GM12892 (cell line): ENCODE measurements around the gene SF3B4.
"Not testable (repeated sequence)": the region's sequence is repeated elsewhere in the genome, so short reads cannot be mapped to it uniquely, and the experiment has no call there.

Experiments used
- DNase-seq: peaks from one replicate; pipeline ENCODE4 v3.0.0; 2011; ENCODE audit not compliant: insufficient read length
- FAIRE-seq: peaks from 2 replicates; lab custom pipeline; 2011; peaks lifted over from hg19 to GRCh38; lab: Jason Lieb, UNC
- POLR2A ChIP-seq: IDR thresholded peaks from 2 replicates; pipeline ENCODE4 v1.6.1; 2011; ENCODE audit warnings: low read depth, low read length, control low read depth
- POLR2AphosphoS5 ChIP-seq: IDR thresholded peaks from 2 replicates; pipeline ENCODE4 v1.6.1; 2011; ENCODE audit warnings: low read depth, low read length, control low read depth
- TAF1 ChIP-seq: IDR thresholded peaks from 2 replicates; pipeline ENCODE4 v1.6.1; 2011; ENCODE audit warnings: low read depth, mild to moderate bottlenecking, control low read depth, low read length, borderline replicate concordance

The SF3B4 gene

DNA sequence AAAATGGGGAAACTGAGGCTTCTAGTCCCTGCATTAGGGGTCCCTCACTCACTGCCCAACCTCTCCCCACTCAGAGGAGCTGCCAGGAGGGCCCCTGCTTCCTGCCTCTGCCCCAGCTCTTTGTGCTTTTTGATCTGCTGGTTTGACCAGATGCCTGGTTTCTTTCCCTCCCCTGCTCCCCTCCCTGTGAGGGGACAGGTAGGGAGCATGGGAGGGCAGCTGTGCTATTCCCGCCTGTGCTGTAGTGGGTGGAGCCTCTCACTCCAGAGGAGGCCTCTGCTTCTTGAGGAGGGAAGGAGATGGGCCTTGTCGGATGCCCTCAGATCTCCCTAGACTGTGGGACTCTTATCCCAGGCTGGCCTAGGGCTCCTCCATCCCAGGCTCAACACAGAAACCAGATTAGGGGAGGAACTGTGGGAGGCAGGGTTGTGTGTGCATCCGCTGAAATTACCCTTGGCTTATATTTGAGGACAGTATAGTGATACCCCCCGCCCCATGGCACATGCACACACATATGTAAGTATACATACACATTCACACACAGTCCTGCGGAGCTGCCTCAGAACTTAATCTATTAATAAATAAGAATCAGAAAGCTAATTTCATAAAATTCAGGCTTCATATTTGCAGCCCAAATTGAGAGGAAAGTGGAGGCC lies 23.6 kb downstream of the SF3B4 start:
- FAIRE-seq, result no peak
- DNase-seq, result no peak
- TF ChIP-seq TAF1, result no peak
- TF ChIP-seq POLR2A, result no peak
- no peak for TF ChIP-seq POLR2AphosphoS5

DNA sequence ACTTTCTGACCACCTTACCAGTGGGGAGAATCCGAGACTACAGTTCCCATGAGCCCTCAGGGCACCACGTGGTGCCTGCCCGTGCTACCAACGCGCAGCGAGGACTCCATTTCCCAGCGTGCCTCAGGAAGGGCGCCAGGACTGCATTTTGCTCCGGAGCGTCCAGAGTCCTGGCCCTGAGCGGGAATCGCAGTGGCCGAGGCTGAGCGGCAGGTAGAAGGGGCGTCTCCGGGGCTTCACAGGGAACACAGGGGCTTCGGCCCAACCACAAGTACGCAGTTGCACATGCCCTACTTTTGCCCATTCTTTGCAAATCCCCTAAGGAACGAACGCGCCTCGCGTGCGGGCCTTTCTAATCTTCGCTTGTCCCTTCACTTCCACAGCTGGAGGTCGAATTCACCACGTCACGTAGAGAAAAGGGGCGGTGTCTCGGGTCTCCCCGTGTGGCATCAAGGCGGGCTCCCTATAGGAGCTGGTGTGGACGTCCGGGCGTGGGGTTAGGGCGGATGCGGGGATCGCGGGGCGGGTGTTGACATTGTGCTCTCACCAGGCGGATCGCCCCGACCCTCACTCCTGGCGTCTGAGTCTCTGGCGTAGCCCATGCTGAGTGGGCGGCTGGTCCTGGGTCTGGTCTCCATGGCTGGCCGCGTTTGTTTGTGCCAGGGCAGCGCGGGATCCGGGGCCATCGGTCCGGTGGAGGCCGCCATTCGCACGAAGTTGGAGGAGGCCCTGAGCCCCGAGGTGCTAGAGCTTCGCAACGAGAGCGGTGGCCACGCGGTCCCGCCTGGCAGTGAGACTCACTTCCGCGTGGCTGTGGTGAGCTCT lies 27.9 kb downstream of the SF3B4 start, which contains the start of gene BOLA1:
Gene BOLA1 (plus strand): TSS at position 109 of the 825 bp plus-strand sequence. CDS start 492 bp downstream, at position 601.
- peak; percentile 97 for DNase-seq
- FAIRE-seq, result peak; percentile 99
- no peak for TF ChIP-seq TAF1
- TF ChIP-seq POLR2A, result peak; percentile 54; the same call in 1 of the 2 replicates
- TF ChIP-seq POLR2AphosphoS5, result peak; percentile 65; the same call in 1 of the 2 replicates

DNA sequence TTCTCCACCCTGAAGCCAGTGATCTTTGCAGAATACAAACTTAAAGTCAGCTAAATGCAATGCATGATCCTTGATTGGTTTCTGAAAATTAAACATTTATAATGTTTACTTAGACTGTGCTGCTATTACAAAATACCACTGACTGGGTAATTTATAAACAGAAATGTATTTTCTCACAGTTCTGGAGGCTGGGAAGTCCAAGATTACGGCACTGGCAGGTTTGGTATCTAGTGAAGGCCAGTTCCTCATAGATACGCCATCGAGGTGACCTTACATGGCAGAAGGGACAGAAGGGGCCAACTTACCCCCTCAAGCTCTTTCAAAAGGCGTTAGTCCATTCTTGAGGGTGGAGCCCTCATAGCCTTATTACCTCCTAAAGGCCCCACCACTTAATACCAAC lies 31.0 kb downstream of the SF3B4 start:
- no peak for TF ChIP-seq POLR2AphosphoS5
- no peak for TF ChIP-seq TAF1
- TF ChIP-seq POLR2A, result no peak
- no peak for FAIRE-seq

DNA sequence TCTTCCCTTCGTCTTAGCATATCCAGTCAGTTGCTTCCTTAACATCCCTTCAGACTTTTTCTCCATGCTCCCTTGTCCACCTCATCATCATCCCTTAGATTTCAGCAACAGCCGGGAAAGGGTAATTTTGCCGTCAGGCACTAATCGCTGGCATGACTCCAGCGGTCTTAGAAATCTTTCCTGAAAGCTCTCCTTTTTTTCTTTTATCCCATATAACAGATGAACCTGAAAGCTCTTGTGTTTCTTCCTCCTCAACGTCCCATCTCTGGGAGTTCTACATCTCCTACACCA lies 38.7 kb downstream of the SF3B4 start:
- TF ChIP-seq POLR2AphosphoS5 (no peak), TAF1 (no peak), POLR2A (no peak)
- FAIRE-seq, result no peak

More for the DNA sequence above, 31.0 kb downstream of the SF3B4 start:
- no peak for DNase-seq

DNA sequence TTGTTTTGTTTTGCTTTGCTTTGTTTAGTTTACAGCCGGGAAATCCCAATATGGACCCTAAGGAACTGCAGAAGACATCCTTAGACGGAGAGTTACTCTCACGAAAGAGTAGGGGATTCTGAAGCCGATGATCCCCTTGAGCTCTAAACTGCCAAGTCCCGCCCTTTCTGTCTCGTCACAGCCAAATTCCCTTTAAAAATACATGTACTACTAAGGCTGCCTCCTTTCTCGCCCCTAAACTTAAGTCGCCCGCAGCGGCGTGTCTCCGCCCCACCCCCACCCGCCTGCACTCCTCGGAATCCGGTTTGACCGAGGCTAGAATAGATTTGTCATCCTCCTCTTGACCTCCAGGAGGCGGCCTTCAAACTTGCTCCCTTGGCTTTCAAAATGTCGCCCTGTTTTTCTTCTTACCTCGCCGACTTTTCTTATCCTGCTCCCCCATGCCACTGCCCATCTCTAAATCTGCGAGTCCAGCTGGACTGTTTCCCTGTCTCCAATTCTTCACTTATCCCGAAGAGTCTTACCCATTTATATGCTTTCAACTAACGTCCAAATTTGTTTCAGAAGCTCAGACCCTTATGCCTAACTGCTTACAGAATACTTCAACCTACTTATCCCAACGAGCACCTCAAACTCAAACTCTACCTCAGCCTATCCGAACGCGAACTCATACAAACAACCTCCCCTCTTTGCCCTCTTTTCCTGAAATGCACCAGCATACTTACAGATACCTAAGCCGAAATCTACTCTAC lies 39.2 kb downstream of the SF3B4 start:
- DNase-seq (peak; percentile 51), FAIRE-seq (peak; percentile 44)
- TF ChIP-seq POLR2A (peak; percentile 75), POLR2AphosphoS5 (peak; percentile 69; the same call in 1 of the 2 replicates), TAF1 (0 out of 2 replicates have a peak, but pooled peaks have one; percentile 10)

More for the DNA sequence above, 38.7 kb downstream of the SF3B4 start:
- no peak for DNase-seq

DNA sequence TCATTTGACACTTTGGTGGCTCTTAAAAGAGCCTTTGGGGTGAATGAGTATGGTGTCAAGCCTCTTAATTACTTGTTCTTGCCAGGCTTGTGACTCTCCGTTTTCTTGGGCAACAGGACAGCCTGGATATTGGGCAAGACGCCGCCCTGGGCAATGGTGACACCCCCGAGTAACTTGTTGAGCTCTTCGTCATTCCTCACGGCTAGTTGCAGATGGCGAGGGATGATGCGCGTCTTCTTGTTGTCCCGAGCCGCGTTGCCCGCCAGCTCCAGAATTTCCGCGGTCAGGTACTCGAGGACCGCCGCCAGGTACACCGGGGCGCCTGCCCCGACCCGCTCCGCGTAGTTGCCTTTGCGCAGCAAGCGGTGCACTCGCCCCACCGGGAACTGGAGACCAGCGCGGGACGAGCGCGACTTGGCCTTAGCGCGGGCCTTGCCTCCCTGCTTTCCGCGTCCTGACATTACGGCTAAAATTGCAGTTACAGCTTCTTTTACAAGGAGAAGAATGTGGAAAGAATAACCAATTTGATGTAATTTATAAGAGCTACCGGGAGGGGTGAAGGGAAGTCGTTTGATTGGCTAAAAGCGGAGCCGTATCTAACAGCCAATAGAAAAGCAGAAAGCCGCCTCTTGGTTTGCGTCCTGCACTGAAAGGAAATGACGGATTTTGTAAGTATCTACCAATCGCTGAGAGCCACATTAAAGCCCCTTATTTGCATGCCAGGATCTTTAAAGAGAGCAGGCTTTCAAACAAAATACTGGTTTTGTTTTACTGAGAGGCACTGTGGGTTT lies 40.0 kb downstream of the SF3B4 start:
- DNase-seq, result no peak
- TF ChIP-seq TAF1, result no peak
- TF ChIP-seq POLR2AphosphoS5, result peak; percentile 45
- peak; percentile 81; the same call in 1 of the 2 replicates for TF ChIP-seq POLR2A
- no peak for FAIRE-seq

DNA sequence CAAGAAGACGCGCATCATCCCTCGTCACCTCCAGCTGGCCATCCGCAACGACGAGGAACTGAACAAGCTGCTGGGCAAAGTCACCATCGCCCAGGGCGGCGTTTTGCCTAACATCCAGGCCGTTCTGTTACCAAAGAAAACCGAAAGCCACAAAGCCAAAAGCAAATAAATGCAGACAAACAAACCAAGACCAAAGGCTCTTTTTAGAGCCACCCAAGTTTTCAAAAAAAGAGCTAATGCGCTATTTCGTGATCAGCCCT lies 40.5 kb downstream of the SF3B4 start:
- not testable (repeated sequence) for DNase-seq, FAIRE-seq
- TF ChIP-seq POLR2AphosphoS5, result peak; percentile 84

DNA sequence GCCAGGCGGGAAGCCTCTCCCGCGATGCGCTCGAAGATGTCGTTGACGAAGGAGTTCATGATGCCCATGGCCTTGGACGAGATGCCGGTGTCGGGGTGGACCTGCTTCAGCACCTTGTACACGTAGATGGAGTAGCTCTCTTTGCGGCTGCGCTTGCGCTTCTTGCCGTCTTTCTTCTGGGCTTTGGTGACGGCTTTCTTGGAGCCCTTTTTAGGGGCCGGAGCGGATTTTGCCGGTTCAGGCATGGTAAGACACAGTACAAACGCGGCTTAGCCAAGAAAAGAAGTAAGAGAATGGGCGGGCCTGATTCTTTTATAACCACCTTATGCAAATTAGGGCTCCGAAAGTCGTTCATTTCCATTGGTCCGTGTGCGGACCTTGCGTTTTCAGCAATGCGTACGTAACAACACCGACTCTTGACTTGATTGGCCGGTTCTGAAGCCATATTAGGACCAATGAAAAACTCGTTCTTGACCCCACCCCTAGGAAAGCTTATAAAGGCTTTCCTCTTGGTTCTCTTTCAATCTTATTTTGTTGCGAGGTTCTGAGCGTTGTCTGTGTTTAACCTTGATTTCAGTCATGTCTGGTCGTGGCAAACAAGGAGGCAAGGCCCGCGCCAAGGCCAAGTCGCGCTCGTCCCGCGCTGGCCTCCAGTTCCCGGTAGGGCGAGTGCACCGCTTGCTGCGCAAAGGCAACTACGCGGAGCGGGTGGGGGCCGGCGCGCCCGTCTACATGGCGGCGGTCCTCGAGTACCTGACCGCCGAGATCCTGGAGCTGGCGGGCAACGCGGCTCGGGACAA lies 41.0 kb downstream of the SF3B4 start:
- DNase-seq (peak; percentile 62), FAIRE-seq (peak; percentile 61)
- TF ChIP-seq POLR2AphosphoS5, result peak; percentile 93
- TF ChIP-seq TAF1, result peak; percentile 40; the same call in 1 of the 2 replicates
- peak; percentile 90 for TF ChIP-seq POLR2A

DNA sequence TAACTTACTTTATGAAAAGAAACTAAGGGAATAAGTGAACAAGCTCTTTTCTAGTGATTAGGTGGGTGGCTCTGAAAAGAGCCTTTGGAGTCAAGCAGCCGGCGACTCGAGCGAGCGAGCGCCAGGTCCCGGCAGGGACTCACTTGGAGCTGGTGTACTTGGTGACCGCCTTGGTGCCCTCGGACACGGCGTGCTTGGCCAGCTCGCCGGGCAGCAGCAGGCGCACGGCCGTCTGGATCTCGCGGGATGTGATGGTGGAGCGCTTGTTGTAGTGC lies 41.5 kb downstream of the SF3B4 start:
- DNase-seq, FAIRE-seq: not testable (repeated sequence)
- TF ChIP-seq POLR2AphosphoS5, result peak; percentile 92
- TF ChIP-seq POLR2A, result peak; percentile 62

DNA sequence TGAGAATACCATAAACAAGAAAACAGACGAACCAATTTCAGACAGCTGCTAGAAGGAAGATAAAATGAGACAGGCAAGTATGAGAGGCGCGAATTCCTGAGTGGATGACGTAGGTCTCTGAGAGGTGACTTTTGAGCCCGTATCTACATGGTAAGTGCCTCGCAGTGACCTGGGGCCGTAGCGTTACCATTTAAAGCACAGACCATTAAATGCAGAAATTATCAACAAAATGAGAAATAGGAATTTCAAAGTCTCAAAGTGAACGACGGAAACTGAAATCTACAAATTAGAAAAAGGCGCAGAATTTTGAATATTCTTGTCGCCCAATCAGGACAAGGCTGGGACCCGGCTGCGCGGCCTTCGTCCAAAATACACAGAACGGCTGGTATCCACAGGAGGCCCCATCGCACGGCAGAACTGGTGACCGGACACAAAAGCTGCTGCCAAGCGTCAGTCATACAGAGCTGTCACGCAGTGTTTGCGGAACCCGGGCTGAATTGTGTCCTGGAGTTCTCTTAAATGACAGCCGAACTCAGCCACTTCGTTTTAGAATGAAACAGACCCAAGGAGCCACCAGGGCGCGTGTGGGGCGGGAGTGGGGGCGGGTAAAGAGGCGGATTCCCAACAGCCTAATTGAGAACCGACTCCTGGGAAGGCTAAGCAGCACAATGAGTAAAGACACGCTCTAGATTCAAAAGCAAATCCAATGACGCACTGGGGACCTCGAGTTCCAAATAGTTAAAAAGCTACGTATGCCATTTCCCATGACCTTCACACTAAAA lies 42.1 kb downstream of the SF3B4 start:
- TF ChIP-seq TAF1, result no peak
- peak; percentile 88 for TF ChIP-seq POLR2A
- TF ChIP-seq POLR2AphosphoS5, result peak; percentile 86
- peak; percentile 14 for FAIRE-seq
- DNase-seq, result no peak
